Measurements from ENCODE around the gene ADAMTSL3. TPM values are rescaled to one million over a fixed set of nuclear protein-coding genes. Genes with fewer than 3 reads are reported as not detected.

ADAMTSL3 gene
- total RNA-seq, 4 donors from 2014 or later, result 2.4 to 8.8 (median 5.7) TPM

- no peak for DNase-seq (ENCODE audit: low spot score in 2 of 2)
- no peak overlapping the region for H3K4me3 ChIP-seq (ENCODE audit: low read depth, poor library complexity, severe bottlenecking)
- no peak for TF ChIP-seq POLR2A (IDR thresholded peaks at IDR 0.05)
- no peak for TF ChIP-seq CTCF (IDR thresholded peaks at IDR 0.05)
- 74 to 75% methylated on average over 3 of the region's 3 CpGs for WGBS, 2 donors
- intact Hi-C loops (cut with DNase I; ENCODE audit: low total_unique reads), result no loop called here
These were observed 62.7 kb downstream of the ADAMTSL3 start for GRCh38 chr15:83716605-83717004.

- no peak for DNase-seq (ENCODE audit: low spot score in 2 of 2)
- intact Hi-C loops (cut with DNase I; ENCODE audit: low total_unique reads), result no loop called here
- TF ChIP-seq CTCF (IDR thresholded peaks at IDR 0.05), result no peak
- no peak for TF ChIP-seq POLR2A (IDR thresholded peaks at IDR 0.05)
- no peak overlapping the region for H3K4me3 ChIP-seq (ENCODE audit: low read depth, poor library complexity, severe bottlenecking)
These were observed 63.1 kb downstream of the ADAMTSL3 start for GRCh38 chr15:83717010-83717409.

- DNase-seq (ENCODE audit: low spot score in 2 of 2), result no peak
- H3K4me3 ChIP-seq (ENCODE audit: low read depth, poor library complexity, severe bottlenecking), result no peak overlapping the region
- intact Hi-C loops (cut with DNase I; ENCODE audit: low total_unique reads), result no loop called here
- TF ChIP-seq CTCF (IDR thresholded peaks at IDR 0.05) (no peak), POLR2A (IDR thresholded peaks at IDR 0.05) (no peak)
- WGBS, 2 donors, result 69 to 71% methylated on average over 2 of the region's 2 CpGs
These were observed 66.5 kb downstream of the ADAMTSL3 start for GRCh38 chr15:83720468-83720867.

GRCh38 chr15:83721031-83721430 lies 67.1 kb downstream of the ADAMTSL3 start:
- intact Hi-C loops (cut with DNase I; ENCODE audit: low total_unique reads), result no loop called here
- H3K4me3 ChIP-seq (ENCODE audit: low read depth, poor library complexity, severe bottlenecking), result no peak overlapping the region
- no peak for TF ChIP-seq POLR2A (IDR thresholded peaks at IDR 0.05)
- no peak for TF ChIP-seq CTCF (IDR thresholded peaks at IDR 0.05)
- DNase-seq (ENCODE audit: low spot score in 2 of 2), result no peak

- DNase-seq (ENCODE audit: low spot score in 2 of 2), result no peak
- no peak overlapping the region for H3K4me3 ChIP-seq (ENCODE audit: low read depth, poor library complexity, severe bottlenecking)
- no peak for TF ChIP-seq CTCF (IDR thresholded peaks at IDR 0.05)
- no peak for TF ChIP-seq POLR2A (IDR thresholded peaks at IDR 0.05)
- WGBS, 2 donors, result 76 to 79% methylated on average over 3 of the region's 3 CpGs
- intact Hi-C loops (cut with DNase I; ENCODE audit: low total_unique reads), result no loop called here
These were observed 68.1 kb downstream of the ADAMTSL3 start for GRCh38 chr15:83721981-83722380.

- TF ChIP-seq CTCF (IDR thresholded peaks at IDR 0.05) (no peak), POLR2A (IDR thresholded peaks at IDR 0.05) (no peak)
- H3K4me3 ChIP-seq (ENCODE audit: low read depth, poor library complexity, severe bottlenecking), result no peak overlapping the region
- 38 to 49% methylated on average over 1 of the region's 1 CpG for WGBS, 2 donors
- no peak for DNase-seq (ENCODE audit: low spot score in 2 of 2)
- intact Hi-C loops (cut with DNase I; ENCODE audit: low total_unique reads), result no loop called here
These were observed 69.3 kb downstream of the ADAMTSL3 start for GRCh38 chr15:83723216-83723615.

Measured in lower leg skin (tissue), 4 donors.